Glutamatergic neuron (in vitro differentiated cells): ENCODE measurements around the gene GNG10. TPM values are rescaled to one million over a fixed set of nuclear protein-coding genes. Genes with fewer than 3 reads are reported as not detected.

Experiments
- DNase-seq: peaks from one replicate; pipeline ENCODE4 v3.0.0; 2022
- H3K27ac Mint-ChIP-seq: one replicate; pipeline ENCODE4 v1.8.0; 2020; ENCODE audit warnings: mild to moderate bottlenecking, mixed read lengths, inconsistent platforms; ENCODE audit not compliant: unreplicated experiment
- H3K27me3 Mint-ChIP-seq: one replicate; pipeline ENCODE4 v1.8.0; 2020; ENCODE audit warnings: mild to moderate bottlenecking, moderate library complexity, mixed read lengths, inconsistent platforms; ENCODE audit not compliant: unreplicated experiment
- H3K36me3 Mint-ChIP-seq: one replicate; pipeline ENCODE4 v1.8.0; 2020; ENCODE audit warnings: mild to moderate bottlenecking, mixed read lengths, inconsistent platforms; ENCODE audit not compliant: unreplicated experiment
- H3K4me1 Mint-ChIP-seq: one replicate; pipeline ENCODE4 v1.8.0; 2020; ENCODE audit warnings: mild to moderate bottlenecking, low read depth, mixed read lengths, inconsistent platforms; ENCODE audit not compliant: unreplicated experiment
- H3K4me3 Mint-ChIP-seq: one replicate; pipeline ENCODE4 v1.8.0; 2020; ENCODE audit warnings: mild to moderate bottlenecking, mixed read lengths, inconsistent platforms; ENCODE audit not compliant: unreplicated experiment
- H3K9me3 Mint-ChIP-seq: one replicate; pipeline ENCODE4 v1.8.0; 2020; ENCODE audit warnings: mild to moderate bottlenecking, moderate library complexity, mixed read lengths, inconsistent platforms; ENCODE audit not compliant: unreplicated experiment
- total RNA-seq: library from RNA; stranded (reverse); fragmentation: NEBNext Ultra II Directional; extraction: Animal tissue kit (Norgen Biotek cat#: 25700); gene quantifications from one replicate; pipeline ENCODE4 v1.2.1, GENCODE V29; 2021; ENCODE audit not compliant: unreplicated experiment
- TF ChIP-seq, protein P1 (sequence below): fragments of 200-600 bp; sonication (generic); IDR thresholded peaks from one replicate; pipeline ENCODE4 v1.5.0; 2021; ENCODE audit not compliant: partially characterized antibody, unreplicated experiment

The GNG10 gene
- total RNA-seq, 1 donor from 2014 or later = 17.1 TPM

DNA sequence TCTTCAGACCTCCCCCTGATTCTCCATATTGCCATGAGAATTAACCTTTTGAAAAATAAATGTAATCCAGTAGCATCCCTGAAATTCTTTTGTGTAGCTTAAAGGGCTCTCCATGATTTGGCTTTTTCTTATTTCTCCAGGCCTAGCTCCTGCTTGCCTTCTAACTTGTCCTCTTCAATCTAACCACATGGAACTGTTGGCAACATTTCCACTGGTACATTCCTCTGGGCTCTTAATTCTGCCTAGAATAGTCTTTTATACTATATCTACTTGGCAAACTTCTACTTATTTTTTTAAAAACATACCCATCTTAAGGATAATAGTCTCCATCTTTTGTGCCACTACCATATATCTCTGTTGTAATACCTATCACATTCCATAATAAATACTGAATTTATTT lies 54.1 kb downstream of the GNG10 start:
- Mint-ChIP-seq H3K9me3 (no peaks in the 10 kb centered on the region), H3K27ac (no peak overlapping the region), H3K4me1 (no peaks in the 10 kb centered on the region), H3K27me3 (no peaks in the 10 kb centered on the region), H3K4me3 (no peak overlapping the region), H3K36me3 (no peaks in the 10 kb centered on the region)
- DNase-seq = no peak
- TF ChIP-seq, protein P1, sequence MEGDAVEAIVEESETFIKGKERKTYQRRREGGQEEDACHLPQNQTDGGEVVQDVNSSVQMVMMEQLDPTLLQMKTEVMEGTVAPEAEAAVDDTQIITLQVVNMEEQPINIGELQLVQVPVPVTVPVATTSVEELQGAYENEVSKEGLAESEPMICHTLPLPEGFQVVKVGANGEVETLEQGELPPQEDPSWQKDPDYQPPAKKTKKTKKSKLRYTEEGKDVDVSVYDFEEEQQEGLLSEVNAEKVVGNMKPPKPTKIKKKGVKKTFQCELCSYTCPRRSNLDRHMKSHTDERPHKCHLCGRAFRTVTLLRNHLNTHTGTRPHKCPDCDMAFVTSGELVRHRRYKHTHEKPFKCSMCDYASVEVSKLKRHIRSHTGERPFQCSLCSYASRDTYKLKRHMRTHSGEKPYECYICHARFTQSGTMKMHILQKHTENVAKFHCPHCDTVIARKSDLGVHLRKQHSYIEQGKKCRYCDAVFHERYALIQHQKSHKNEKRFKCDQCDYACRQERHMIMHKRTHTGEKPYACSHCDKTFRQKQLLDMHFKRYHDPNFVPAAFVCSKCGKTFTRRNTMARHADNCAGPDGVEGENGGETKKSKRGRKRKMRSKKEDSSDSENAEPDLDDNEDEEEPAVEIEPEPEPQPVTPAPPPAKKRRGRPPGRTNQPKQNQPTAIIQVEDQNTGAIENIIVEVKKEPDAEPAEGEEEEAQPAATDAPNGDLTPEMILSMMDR = no peak

DNA sequence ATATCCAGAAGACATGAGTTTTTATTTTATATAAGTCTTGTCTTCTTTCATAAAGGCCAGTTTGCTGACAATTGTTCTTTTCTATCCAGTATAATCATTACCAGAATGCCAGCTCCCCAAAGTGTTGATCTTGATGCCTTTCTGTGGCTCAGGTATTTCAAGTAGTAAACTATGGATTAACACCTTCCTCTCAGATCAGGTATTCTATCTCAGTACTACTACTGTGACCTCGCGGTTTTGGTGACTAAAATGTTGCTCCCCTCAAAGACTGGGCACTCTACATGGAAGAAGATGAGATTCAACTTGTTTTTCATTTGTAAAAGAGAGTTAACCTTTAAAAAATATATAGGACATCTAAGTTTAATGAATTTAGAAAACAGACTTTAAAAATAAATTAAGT lies 58.1 kb downstream of the GNG10 start:
- TF ChIP-seq, protein P1 = no peak
- Mint-ChIP-seq H3K27ac (no peak overlapping the region), H3K4me1 (no peaks in the 10 kb centered on the region), H3K4me3 (no peak overlapping the region), H3K36me3 (no peaks in the 10 kb centered on the region), H3K27me3 (no peaks in the 10 kb centered on the region), H3K9me3 (no peaks in the 10 kb centered on the region)
- DNase-seq = no peak

Other genes starting within 250 kb of the GNG10 start
- gene ECPAS, start 177.2 kb upstream of the GNG10 start, total RNA-seq = 53.5 TPM
- 6.5 TPM for gene ZNF483, start 136.4 kb upstream of the GNG10 start, total RNA-seq
- gene PTGR1, start 62.0 kb upstream of the GNG10 start, total RNA-seq = 23.4 TPM
- 7.4 TPM for gene DNAJC25, start 30.3 kb upstream of the GNG10 start, total RNA-seq
- gene SHOC1, start 133.3 kb downstream of the GNG10 start, total RNA-seq = not detected
- gene UGCG, start 235.2 kb downstream of the GNG10 start, total RNA-seq = 16.0 TPM